Lower leg skin (tissue), 3 donors: ENCODE results near the gene PRPF6.

ENCODE experiments used
- CTCF ChIP-seq, 3 donors: fragments of 450-650 bp; IDR thresholded peaks; one replicate each; pipeline ENCODE4 v1.5.1; 2016; ENCODE audit warnings: antibody characterized with exemption in 3 of 3, mild to moderate bottlenecking in 3 of 3, moderate library complexity in 2 of 3
- POLR2A ChIP-seq, 2 donors: fragments of 450-650 bp; IDR thresholded peaks; one replicate each; pipeline ENCODE4 v1.6.1; 2016 to 2017; ENCODE audit warnings: antibody characterized with exemption in 2 of 2, mild to moderate bottlenecking in 1 of 2, moderate library complexity in 1 of 2

GRCh38 chr20:64056889-64057627, 76.1 kb downstream of the PRPF6 start:
- no peak for TF ChIP-seq CTCF (IDR thresholded peaks at IDR 0.05)
- TF ChIP-seq POLR2A (IDR thresholded peaks at IDR 0.05) = no peak
